ENCODE measurements around the gene LRP3. TPM values are rescaled to one million over a fixed set of nuclear protein-coding genes. Genes with fewer than 3 reads are reported as not detected.

Gene LRP3
- total and polyA plus RNA-seq, 7 donors: 3.9 to 31.5 (median 17.1) TPM

GRCh38 chr19:33216198-33216830 lies 22.2 kb downstream of the LRP3 start:
- TF ChIP-seq EP300 (IDR thresholded peaks at IDR 0.05) (no peak), POLR2A (IDR thresholded peaks at IDR 0.05) (no peak), POLR2AphosphoS5 (IDR thresholded peaks at IDR 0.05) (no peak)
- TF ChIP-seq, protein P1, sequence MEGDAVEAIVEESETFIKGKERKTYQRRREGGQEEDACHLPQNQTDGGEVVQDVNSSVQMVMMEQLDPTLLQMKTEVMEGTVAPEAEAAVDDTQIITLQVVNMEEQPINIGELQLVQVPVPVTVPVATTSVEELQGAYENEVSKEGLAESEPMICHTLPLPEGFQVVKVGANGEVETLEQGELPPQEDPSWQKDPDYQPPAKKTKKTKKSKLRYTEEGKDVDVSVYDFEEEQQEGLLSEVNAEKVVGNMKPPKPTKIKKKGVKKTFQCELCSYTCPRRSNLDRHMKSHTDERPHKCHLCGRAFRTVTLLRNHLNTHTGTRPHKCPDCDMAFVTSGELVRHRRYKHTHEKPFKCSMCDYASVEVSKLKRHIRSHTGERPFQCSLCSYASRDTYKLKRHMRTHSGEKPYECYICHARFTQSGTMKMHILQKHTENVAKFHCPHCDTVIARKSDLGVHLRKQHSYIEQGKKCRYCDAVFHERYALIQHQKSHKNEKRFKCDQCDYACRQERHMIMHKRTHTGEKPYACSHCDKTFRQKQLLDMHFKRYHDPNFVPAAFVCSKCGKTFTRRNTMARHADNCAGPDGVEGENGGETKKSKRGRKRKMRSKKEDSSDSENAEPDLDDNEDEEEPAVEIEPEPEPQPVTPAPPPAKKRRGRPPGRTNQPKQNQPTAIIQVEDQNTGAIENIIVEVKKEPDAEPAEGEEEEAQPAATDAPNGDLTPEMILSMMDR (IDR thresholded peaks at IDR 0.05): no peak
- Histone ChIP-seq H3K4me3 (no peak overlapping the region), H3K4me1 (no peaks in the 10 kb centered on the region), H3K36me3 (no peaks in the 10 kb centered on the region), H3K9me3 (no peaks in the 10 kb centered on the region), H3K27ac (no peak overlapping the region), H3K27me3 (peaks cover 0 to 7% (median 0%) of the 10 kb centered on the region in 3 donors)
- intact Hi-C loops (cut with DNase I): no loop called here
- 79% methylated on average over 12 of the region's 12 CpGs for WGBS, 2 donors
- DNase-seq: no peak

DNA sequence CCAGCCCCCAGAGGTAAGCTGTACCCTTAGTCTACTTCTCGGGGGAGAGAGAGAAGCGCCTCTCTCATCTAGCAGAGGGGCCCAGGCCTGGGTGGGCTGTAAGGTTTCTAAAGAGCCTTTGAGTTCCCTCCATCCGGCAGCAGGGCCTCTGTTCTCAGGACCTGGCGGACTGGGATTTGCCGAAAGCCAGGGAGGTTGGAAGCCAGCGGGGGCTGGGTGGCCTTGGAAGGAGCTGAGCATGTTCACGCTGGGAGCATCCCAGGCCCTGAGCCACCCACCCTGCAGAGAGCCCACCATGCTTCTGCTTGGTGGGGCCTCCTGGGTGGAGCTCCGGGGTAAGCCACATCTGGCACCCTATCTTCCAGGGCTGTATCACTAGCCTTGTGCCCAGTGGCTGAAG lies 23.8 kb downstream of the LRP3 start:
- H3K27ac ChIP-seq: no peak overlapping the region
- intact Hi-C loops (cut with DNase I): no loop called here
- no peak overlapping the region for H3K4me3 ChIP-seq
- peaks cover 0 to 22% (median 0%) of the 10 kb centered on the region in 3 donors for H3K27me3 ChIP-seq
- DNase-seq: no peak
- TF ChIP-seq POLR2A (IDR thresholded peaks at IDR 0.05): no peak
- no peak for TF ChIP-seq EP300 (IDR thresholded peaks at IDR 0.05)
- no peak for TF ChIP-seq POLR2AphosphoS5 (IDR thresholded peaks at IDR 0.05)
- TF ChIP-seq, protein P1 (IDR thresholded peaks at IDR 0.05): no peak
- no peaks in the 10 kb centered on the region for H3K4me1 ChIP-seq
- no peaks in the 10 kb centered on the region for H3K36me3 ChIP-seq
- no peaks in the 10 kb centered on the region for H3K9me3 ChIP-seq
- 90 to 94% methylated on average over 8 of the region's 8 CpGs for WGBS, 2 donors

- TF ChIP-seq POLR2A (IDR thresholded peaks at IDR 0.05) (no peak), POLR2AphosphoS5 (IDR thresholded peaks at IDR 0.05) (no peak), EP300 (IDR thresholded peaks at IDR 0.05) (no peak)
- TF ChIP-seq, protein P1 (IDR thresholded peaks at IDR 0.05): no peak
- Histone ChIP-seq H3K4me1 (no peaks in the 10 kb centered on the region), H3K9me3 (no peaks in the 10 kb centered on the region), H3K36me3 (no peaks in the 10 kb centered on the region), H3K27ac (no peak overlapping the region), H3K4me3 (no peak overlapping the region), H3K27me3 (peaks cover 0 to 36% (median 12%) of the 10 kb centered on the region in 3 donors)
- DNase-seq: no peak
- WGBS, 2 donors: 69% methylated on average over 12 of the region's 12 CpGs
- intact Hi-C loops (cut with DNase I): no loop called here
These were observed 25.2 kb downstream of the LRP3 start for GRCh38 chr19:33219261-33219815.

- intact Hi-C loops (cut with DNase I): no loop called here
- Histone ChIP-seq H3K36me3 (no peaks in the 10 kb centered on the region), H3K9me3 (no peaks in the 10 kb centered on the region), H3K27ac (no peak overlapping the region), H3K27me3 (peaks cover 6 to 44% (median 20%) of the 10 kb centered on the region in 3 donors), H3K4me3 (no peak overlapping the region), H3K4me1 (peaks cover 0 to 3% (median 1%) of the 10 kb centered on the region in 4 donors)
- no peak for DNase-seq
- 83 to 88% methylated on average over 18 of the region's 18 CpGs for WGBS, 2 donors
- TF ChIP-seq, protein P1 (IDR thresholded peaks at IDR 0.05): no peak
- TF ChIP-seq POLR2AphosphoS5 (IDR thresholded peaks at IDR 0.05) (no peak), EP300 (IDR thresholded peaks at IDR 0.05) (no peak), POLR2A (IDR thresholded peaks at IDR 0.05) (no peak)
These were observed 26.0 kb downstream of the LRP3 start for GRCh38 chr19:33220115-33220514.

Data from sigmoid colon (tissue), 7 donors.